K562 (cell line): ENCODE data around the gene CLCNKA. TPM values are rescaled to one million over a fixed set of nuclear protein-coding genes. Genes with fewer than 3 reads are reported as not detected.

Source experiments
- BRF2 ChIP-seq: IDR thresholded peaks from 3 replicates; pipeline ENCODE4 v1.6.1; 2011; ENCODE audit warnings: borderline replicate concordance, mild to moderate bottlenecking; ENCODE audit not compliant: insufficient read length, insufficient read depth
- E2F6 ChIP-seq, 2 experiments: IDR thresholded peaks; 2 replicates each; pipeline ENCODE4 v1.6.1; 2011; ENCODE audit warnings: borderline replicate concordance in 1 of 2, control low read depth in 1 of 2, low read depth in 1 of 2, low read length in 1 of 2, mild to moderate bottlenecking in 1 of 2, mixed read lengths in 1 of 2, moderate library complexity in 1 of 2; ENCODE audit not compliant: insufficient read depth in 1 of 2, insufficient read length in 1 of 2, poor library complexity in 1 of 2, severe bottlenecking in 1 of 2; ENCODE audit errors: extremely low read depth in 1 of 2
- MEIS2 ChIP-seq: fragments of 450-650 bp; IDR thresholded peaks from 2 replicates; pipeline ENCODE4 v1.6.1; 2014; ENCODE audit warnings: mild to moderate bottlenecking; ENCODE audit not compliant: partially characterized antibody
- PHB ChIP-seq: fragments of 250-450 bp; sonication (Bioruptor Pico); IDR thresholded peaks from 2 replicates; pipeline ENCODE4 v1.5.0; 2021
- PHF21A ChIP-seq: fragments of 450-650 bp; IDR thresholded peaks from 2 replicates; pipeline ENCODE4 v1.6.1; 2017; ENCODE audit warnings: low read depth, borderline replicate concordance
- SOX6 ChIP-seq: fragments of 450-650 bp; IDR thresholded peaks from 2 replicates; pipeline ENCODE4 v1.6.1; 2014; ENCODE audit warnings: mild to moderate bottlenecking
- SPI1 ChIP-seq: IDR thresholded peaks from 2 replicates; pipeline ENCODE4 v1.6.1; 2011; ENCODE audit warnings: low read depth, low read length, control low read depth, borderline replicate concordance
- ZBTB40 ChIP-seq, 2 experiments: fragments of 450-650 bp in 1 of 2; sonication (generic) in 1 of 2; formaldehyde crosslinking in 1 of 2; IDR thresholded peaks; 2 replicates each; pipeline versions ENCODE4 v1.7.1 to v1.9.0; 2016 to 2022; ENCODE audit warnings: inconsistent platforms in 1 of 2, mild to moderate bottlenecking in 1 of 2, missing genetic modification reagents in 1 of 2
- ZBTB5 ChIP-seq: fragments of 450-650 bp; IDR thresholded peaks from 2 replicates; pipeline ENCODE4 v1.6.1; 2017; ENCODE audit warnings: antibody characterized with exemption
- ZBTB7A ChIP-seq: IDR thresholded peaks from 2 replicates; pipeline ENCODE4 v1.6.1; 2011; ENCODE audit warnings: low read depth, mild to moderate bottlenecking, low read length, moderate library complexity, borderline replicate concordance; ENCODE audit not compliant: control insufficient read depth
- ZNF197 ChIP-seq: fragments of 200-800 bp; sonication (Bioruptor generic); IDR thresholded peaks from 2 replicates; pipeline ENCODE4 v1.6.1; 2016; ENCODE audit warnings: low read depth, missing genetic modification characterization, missing compliant biosample characterization
- ZNF445 ChIP-seq: fragments of 250-450 bp; sonication (Bioruptor Pico); IDR thresholded peaks from 2 replicates; pipeline ENCODE4 v1.4.0; 2020; ENCODE audit warnings: low read depth, mild to moderate bottlenecking, moderate library complexity
- polyA plus RNA-seq, 8 experiments: library from polyadenylated mRNA; depleted of rRNA in 4 of 8; stranded (reverse) in 5 of 8; unstranded in 3 of 8; fragments of >200 nt; fragmentation: Nextera tagmentation in 2 of 8; fragmentation: Illumina TruSeq in 1 of 8; extraction: Ambion mirVana in 2 of 8; extraction: Trizol in 1 of 8; gene quantifications; 2 replicates each; pipeline versions ENCODE4 v1.2.1 to v1.2.3, GENCODE V29; 2011 to 2014; ENCODE audit warnings: inconsistent platforms in 1 of 8, missing spikeins in 1 of 8
- total RNA-seq, 7 experiments: library from RNA; depleted of rRNA in 6 of 7; stranded (reverse); fragments of >200 nt in 6 of 7; fragmentation: Illumina TruSeq in 2 of 7; extraction: Trizol in 2 of 7; gene quantifications; 2 replicates each; pipeline versions ENCODE4 v1.2.1 to v1.2.3, GENCODE V29; 2011 to 2021; ENCODE audit warnings: low replicate concordance in 1 of 7

CLCNKA gene
- total and polyA plus RNA-seq, 9 of the 15 experiments (the other 6 are each of a cell fraction or from before 2014, with no cell fraction given) = 0.03 to 0.37 (median 0.10) TPM; not detected in 3

- TF ChIP-seq ZNF197 (no peak), BRF2 (no peak), PHF21A (no peak), MEIS2 (no peak), SOX6 (no peak), ZBTB40 (IDR thresholded peaks at IDR 0.05) (no peak), ZBTB40 (CRISPR knock-in tag; IDR thresholded peaks at IDR 0.05) (no peak), ZNF445 (CRISPR knock-in tag) (no peak), E2F6 (IDR thresholded peaks at IDR 0.05; ENCODE audit: borderline replicate concordance in 1 of 2, extremely low read depth in 1 of 2, insufficient read depth in 1 of 2, insufficient read length in 1 of 2, low read depth in 1 of 2, low read length in 1 of 2, poor library complexity in 1 of 2, severe bottlenecking in 1 of 2) (peak in 1 of 2 experiments; percentile 68), SPI1 (no peak), ZBTB7A (0 out of 2 replicates have a peak, but pooled peaks have one; percentile 33), PHB (CRISPR knock-in tag) (0 out of 2 replicates have a peak, but pooled peaks have one; percentile 82), ZBTB5 (no peak)
These were observed 51.0 kb downstream of the CLCNKA start (continued) for GRCh38 chr1:16072616-16073484.
